OCI-LY3 (cell line): Measurements from ENCODE around the gene COL4A5.

Experiments used
- H2AFZ ChIP-seq: fragments of 200-600, 300-600 bp; shearing (Covaris generic); 2 replicates; pipeline ENCODE4 v1.6.0; 2014; ENCODE audit warnings: antibody characterized with exemption, low read depth, low read length
- H3K27ac ChIP-seq: fragments of 200-600, 300-600 bp; sonication (generic); 2 replicates; pipeline ENCODE4 v1.5.1; 2014; ENCODE audit warnings: mild to moderate bottlenecking, low read length, moderate library complexity, mixed read lengths
- H3K27me3 ChIP-seq: fragments of 200-600, 300-600 bp; sonication (generic); 2 replicates; pipeline ENCODE4 v1.6.1; 2014; ENCODE audit warnings: low read depth, low read length, mixed read lengths
- H3K36me3 ChIP-seq: fragments of 200-600, 300-600 bp; sonication (generic); replicated peaks from 2 replicates; pipeline ENCODE3; 2014; ENCODE audit warnings: low read depth, low read length, mixed read lengths
- H3K4me1 ChIP-seq: fragments of 300-600, 200-600 bp; sonication (generic); 2 replicates; pipeline ENCODE4 v1.6.1; 2014; ENCODE audit warnings: low read length, mixed read lengths
- H3K4me2 ChIP-seq: fragments of 200-600, 300-600 bp; sonication (generic); 2 replicates; pipeline ENCODE4 v1.6.1; 2014; ENCODE audit warnings: low read length, mixed read lengths
- H3K4me3 ChIP-seq: fragments of 300-600, 200-600 bp; sonication (generic); 2 replicates; pipeline ENCODE4 v1.5.1; 2014; ENCODE audit warnings: antibody characterized with exemption, mild to moderate bottlenecking, low read length, moderate library complexity
- H3K79me2 ChIP-seq: fragments of 300-600, 200-600 bp; shearing (Covaris generic); 2 replicates; pipeline ENCODE4 v1.6.1; 2014; ENCODE audit warnings: mild to moderate bottlenecking, low read length, mixed read lengths
- H3K9ac ChIP-seq: fragments of 300-600, 200-600 bp; shearing (Covaris generic); 2 replicates; pipeline ENCODE4 v1.6.0; 2014; ENCODE audit warnings: mild to moderate bottlenecking, low read length, moderate library complexity
- H3K9me3 ChIP-seq: fragments of 200-600, 300-600 bp; shearing (Covaris generic); 2 replicates; pipeline ENCODE4 v1.6.1; 2014; ENCODE audit warnings: low read length, mixed read lengths; ENCODE audit not compliant: insufficient read depth
- H4K20me1 ChIP-seq: fragments of 200-600, 300-600 bp; sonication (generic); 2 replicates; pipeline ENCODE4 v1.6.1; 2016; ENCODE audit warnings: low read length, mixed read lengths; ENCODE audit not compliant: insufficient read depth
- EZH2phosphoT487 ChIP-seq: fragments of 200-600 bp; shearing (Covaris generic); IDR thresholded peaks from 2 replicates; pipeline ENCODE4 v1.6.1; 2018; ENCODE audit warnings: antibody characterized with exemption, mixed run types, low read depth
- TF ChIP-seq, protein P1 (sequence below): fragments of 200-600, 300-600 bp; sonication (generic); IDR thresholded peaks from 2 replicates; pipeline ENCODE4 v1.5.1; 2014; ENCODE audit warnings: antibody characterized with exemption, low read length, low read depth

Gene COL4A5

DNA sequence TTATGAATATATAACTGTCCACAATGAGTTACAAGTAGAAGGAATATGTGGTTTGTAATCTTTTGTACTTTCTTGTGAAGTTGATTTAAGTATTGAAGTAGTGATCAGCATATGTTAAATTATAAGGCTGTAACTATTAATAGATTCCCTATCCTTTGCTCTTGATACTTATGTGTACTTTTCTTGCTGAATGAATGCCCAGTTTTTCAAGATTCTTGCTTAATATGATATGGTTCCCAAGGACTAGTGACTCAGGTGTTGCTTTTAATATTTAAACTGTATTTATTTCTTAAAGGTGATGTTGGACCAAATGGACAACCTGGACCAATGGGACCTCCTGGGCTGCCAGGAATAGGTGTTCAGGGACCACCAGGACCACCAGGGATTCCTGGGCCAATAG is 175.0 kb downstream of the COL4A5 start:
- H3K27ac ChIP-seq = no peak overlapping the region
- H2AFZ ChIP-seq = no peak overlapping the region
- H3K36me3 ChIP-seq = no peaks in the 10 kb centered on the region
- no peaks in the 10 kb centered on the region for H3K27me3 ChIP-seq
- no peak overlapping the region for H3K4me3 ChIP-seq
- H3K4me1 ChIP-seq = no peaks in the 10 kb centered on the region
- no peaks in the 10 kb centered on the region for H4K20me1 ChIP-seq
- no peak overlapping the region for H3K4me2 ChIP-seq
- no peak for TF ChIP-seq EZH2phosphoT487
- TF ChIP-seq, protein P1, sequence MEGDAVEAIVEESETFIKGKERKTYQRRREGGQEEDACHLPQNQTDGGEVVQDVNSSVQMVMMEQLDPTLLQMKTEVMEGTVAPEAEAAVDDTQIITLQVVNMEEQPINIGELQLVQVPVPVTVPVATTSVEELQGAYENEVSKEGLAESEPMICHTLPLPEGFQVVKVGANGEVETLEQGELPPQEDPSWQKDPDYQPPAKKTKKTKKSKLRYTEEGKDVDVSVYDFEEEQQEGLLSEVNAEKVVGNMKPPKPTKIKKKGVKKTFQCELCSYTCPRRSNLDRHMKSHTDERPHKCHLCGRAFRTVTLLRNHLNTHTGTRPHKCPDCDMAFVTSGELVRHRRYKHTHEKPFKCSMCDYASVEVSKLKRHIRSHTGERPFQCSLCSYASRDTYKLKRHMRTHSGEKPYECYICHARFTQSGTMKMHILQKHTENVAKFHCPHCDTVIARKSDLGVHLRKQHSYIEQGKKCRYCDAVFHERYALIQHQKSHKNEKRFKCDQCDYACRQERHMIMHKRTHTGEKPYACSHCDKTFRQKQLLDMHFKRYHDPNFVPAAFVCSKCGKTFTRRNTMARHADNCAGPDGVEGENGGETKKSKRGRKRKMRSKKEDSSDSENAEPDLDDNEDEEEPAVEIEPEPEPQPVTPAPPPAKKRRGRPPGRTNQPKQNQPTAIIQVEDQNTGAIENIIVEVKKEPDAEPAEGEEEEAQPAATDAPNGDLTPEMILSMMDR = no peak
- no peaks in the 10 kb centered on the region for H3K79me2 ChIP-seq
- no peaks in the 10 kb centered on the region for H3K9me3 ChIP-seq
- no peak overlapping the region for H3K9ac ChIP-seq

DNA sequence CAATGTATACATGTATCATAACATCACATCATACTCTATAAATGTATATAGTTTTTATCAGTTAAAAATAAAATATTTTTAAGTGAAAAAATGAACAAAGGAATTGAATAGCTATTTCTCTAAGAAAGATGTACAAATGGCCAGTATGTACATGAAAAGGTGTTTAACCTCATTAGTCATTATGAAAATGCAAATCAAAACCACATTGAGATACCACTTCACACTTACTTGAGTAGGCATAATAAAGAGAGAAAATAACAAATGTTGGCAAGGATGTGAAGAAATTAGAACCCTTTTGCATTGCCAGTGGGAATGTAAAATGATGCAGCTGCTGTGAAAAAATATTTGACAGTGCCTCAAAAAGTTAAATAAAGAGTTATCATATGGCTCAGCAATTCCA is 201.2 kb downstream of the COL4A5 start:
- TF ChIP-seq EZH2phosphoT487 = no peak
- TF ChIP-seq, protein P1 = no peak
- Histone ChIP-seq H3K9ac (no peak overlapping the region), H2AFZ (no peak overlapping the region), H3K36me3 (no peaks in the 10 kb centered on the region), H3K4me3 (no peak overlapping the region), H4K20me1 (no peaks in the 10 kb centered on the region), H3K27ac (no peak overlapping the region), H3K9me3 (no peaks in the 10 kb centered on the region), H3K27me3 (no peaks in the 10 kb centered on the region), H3K4me2 (no peak overlapping the region), H3K79me2 (no peaks in the 10 kb centered on the region), H3K4me1 (peaks cover 4% of the 10 kb centered on the region; the same call in 1 of the 2 replicates)

DNA sequence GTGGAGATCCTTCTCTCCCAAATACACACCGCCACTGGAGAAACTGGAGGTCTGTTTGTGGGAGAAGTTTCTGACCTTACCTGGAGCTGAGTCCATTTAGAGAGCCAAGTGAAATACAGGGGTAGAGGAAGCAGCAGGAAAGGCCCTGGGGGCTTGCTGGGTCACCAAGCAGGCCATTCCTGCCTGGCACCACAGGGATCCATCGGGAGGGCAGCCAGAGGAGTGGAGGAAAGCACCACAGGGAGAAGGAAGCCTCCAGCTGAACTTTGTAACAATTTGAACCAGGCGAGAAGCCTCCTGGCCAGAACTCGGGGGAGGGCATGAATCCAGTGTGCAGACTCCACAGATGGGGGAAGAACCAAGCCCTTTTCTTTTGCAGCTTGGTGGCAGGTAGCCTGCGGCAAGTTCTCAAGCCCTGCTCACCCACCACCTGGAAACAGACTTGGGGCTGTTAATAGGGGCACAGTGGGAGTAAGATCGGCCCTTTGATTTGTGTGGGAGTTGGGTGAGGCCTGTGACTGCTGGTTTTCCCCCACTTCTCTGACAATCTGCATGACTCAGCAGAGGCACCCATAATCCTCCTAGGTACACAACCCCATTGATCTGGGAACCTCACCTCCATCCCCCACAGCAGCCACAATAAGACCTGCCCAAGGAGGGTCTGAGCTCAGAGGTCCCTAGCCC is 202.1 kb downstream of the COL4A5 start:
- Histone ChIP-seq H3K4me1 (peaks cover 4% of the 10 kb centered on the region; the same call in 1 of the 2 replicates), H3K79me2 (no peaks in the 10 kb centered on the region), H3K27me3 (no peaks in the 10 kb centered on the region), H3K27ac (no peak overlapping the region), H3K4me2 (no peak overlapping the region), H3K4me3 (no peak overlapping the region), H3K36me3 (no peaks in the 10 kb centered on the region), H3K9me3 (no peaks in the 10 kb centered on the region), H3K9ac (no peak overlapping the region), H2AFZ (no peak overlapping the region), H4K20me1 (no peaks in the 10 kb centered on the region)
- TF ChIP-seq EZH2phosphoT487 = no peak
- TF ChIP-seq, protein P1 = no peak

DNA sequence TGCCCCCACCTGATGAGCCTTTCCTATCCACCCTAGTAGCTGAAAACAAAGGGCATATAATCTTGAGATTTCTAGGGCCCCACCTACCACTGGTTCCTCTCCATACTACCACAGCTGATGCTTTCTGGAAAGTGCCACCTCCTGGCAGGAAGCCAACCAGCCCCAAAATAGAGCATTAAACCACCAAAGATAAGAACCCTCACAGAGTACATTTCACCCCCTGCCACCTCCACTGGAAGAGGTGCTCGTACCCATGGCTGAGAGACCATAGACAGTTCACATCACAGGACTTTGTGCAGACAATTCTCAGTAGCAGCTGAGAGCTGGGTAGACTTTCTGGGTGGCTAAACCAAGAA is 202.6 kb downstream of the COL4A5 start:
- Histone ChIP-seq H3K9ac (no peak overlapping the region), H3K27me3 (no peaks in the 10 kb centered on the region), H4K20me1 (no peaks in the 10 kb centered on the region), H3K4me3 (no peak overlapping the region), H3K79me2 (no peaks in the 10 kb centered on the region), H2AFZ (no peak overlapping the region), H3K36me3 (no peaks in the 10 kb centered on the region), H3K4me2 (no peak overlapping the region), H3K27ac (no peak overlapping the region), H3K9me3 (no peaks in the 10 kb centered on the region), H3K4me1 (peaks cover 4% of the 10 kb centered on the region; the same call in 1 of the 2 replicates)
- TF ChIP-seq EZH2phosphoT487 = no peak
- TF ChIP-seq, protein P1 = no peak
